GM23338 (cell line): ENCODE data around the gene DMD. TPM values are rescaled to one million over a fixed set of nuclear protein-coding genes. Genes with fewer than 3 reads are reported as not detected.

Experiments used
- ATAC-seq: fragments of 200-7000 bp; cut with Tn5 transposase; 3 replicates; pipeline ENCODE4 v1.9.1; 2020
- DNase-seq: peaks from one replicate; pipeline ENCODE4 v3.0.0-alpha.2; 2015; ENCODE audit warnings: low spot score
- H2AFZ ChIP-seq: fragments of 200-600 bp; sonication (generic); 2 replicates; pipeline ENCODE4 v1.8.0; 2016; ENCODE audit warnings: antibody characterized with exemption, mild to moderate bottlenecking, moderate library complexity
- H3F3A ChIP-seq: fragments of 200-600 bp; sonication (generic); replicated peaks from 2 replicates; pipeline ENCODE4 v1.8.0; 2017; ENCODE audit warnings: antibody characterized with exemption, mixed run types, low read depth
- H3K27ac ChIP-seq: fragments of 200-600 bp; sonication (generic); 2 replicates; pipeline ENCODE4 v1.6.1; 2016; ENCODE audit warnings: low read depth
- H3K27me3 ChIP-seq: fragments of 200-600 bp; sonication (generic); 2 replicates; pipeline ENCODE4 v1.8.0; 2016; ENCODE audit warnings: mild to moderate bottlenecking, mixed run types, moderate library complexity; ENCODE audit not compliant: insufficient read depth
- H3K36me3 ChIP-seq: fragments of 200-600 bp; sonication (generic); 2 replicates; pipeline ENCODE4 v1.8.0; 2016; ENCODE audit warnings: mild to moderate bottlenecking; ENCODE audit not compliant: insufficient read depth
- H3K4me1 ChIP-seq: fragments of 200-600 bp; sonication (generic); 2 replicates; pipeline ENCODE4 v1.8.0; 2016; ENCODE audit warnings: mild to moderate bottlenecking, moderate library complexity; ENCODE audit not compliant: insufficient read depth
- H3K4me2 ChIP-seq: fragments of 200-600 bp; sonication (generic); 2 replicates; pipeline ENCODE4 v1.7.1; 2017; ENCODE audit warnings: mixed run types
- H3K4me3 ChIP-seq: fragments of 200-600 bp; sonication (generic); 2 replicates; pipeline ENCODE4 v1.6.1; 2016; ENCODE audit warnings: mixed run types
- H3K79me2 ChIP-seq: fragments of 200-600 bp; sonication (generic); replicated peaks from 2 replicates; pipeline ENCODE4 v1.8.0; 2017; ENCODE audit warnings: mild to moderate bottlenecking; ENCODE audit not compliant: insufficient read depth
- H3K9me2 ChIP-seq: fragments of 200-600 bp; sonication (generic); 2 replicates; pipeline ENCODE4 v1.8.0; 2017; ENCODE audit not compliant: insufficient read depth
- H4K20me1 ChIP-seq: fragments of 200-600 bp; sonication (generic); replicated peaks from 2 replicates; pipeline ENCODE4 v1.8.0; 2017; ENCODE audit warnings: mild to moderate bottlenecking; ENCODE audit not compliant: insufficient read depth
- H3K27ac Mint-ChIP-seq: 2 replicates; pipeline ENCODE4 v1.8.0; 2020; ENCODE audit warnings: inconsistent platforms, mild to moderate bottlenecking, moderate library complexity, mixed read lengths
- H3K27me3 Mint-ChIP-seq: 3 replicates; pipeline ENCODE4 v1.8.0; 2022; ENCODE audit warnings: low read depth, mild to moderate bottlenecking, moderate library complexity, mixed read lengths, inconsistent platforms; ENCODE audit not compliant: insufficient read depth, poor library complexity
- H3K36me3 Mint-ChIP-seq: 3 replicates; pipeline ENCODE4 v1.8.0; 2021; ENCODE audit warnings: low read depth, mild to moderate bottlenecking, inconsistent platforms, moderate library complexity, mixed read lengths
- H3K4me1 Mint-ChIP-seq: 3 replicates; pipeline ENCODE4 v1.8.0; 2020; ENCODE audit warnings: mild to moderate bottlenecking, inconsistent platforms, mixed read lengths
- H3K4me3 Mint-ChIP-seq: 3 replicates; pipeline ENCODE4 v1.8.0; 2021; ENCODE audit warnings: moderate library complexity, mild to moderate bottlenecking, inconsistent platforms, mixed read lengths
- H3K9me3 Mint-ChIP-seq: 3 replicates; pipeline ENCODE4 v1.8.0; 2020; ENCODE audit warnings: moderate library complexity, mild to moderate bottlenecking, inconsistent platforms, mixed read lengths
- EZH2phosphoT487 ChIP-seq: fragments of 200-600 bp; sonication (generic); IDR thresholded peaks from one replicate; pipeline ENCODE4 v1.8.1; 2018; ENCODE audit warnings: antibody characterized with exemption; ENCODE audit not compliant: unreplicated experiment
- POLR2AphosphoS5 ChIP-seq: IDR thresholded peaks from 2 replicates; pipeline ENCODE4 v1.6.1; 2016; ENCODE audit warnings: antibody characterized with exemption, low read depth
- REST ChIP-seq: IDR thresholded peaks from one replicate; pipeline ENCODE4 v1.6.1; 2018; ENCODE audit warnings: antibody characterized with exemption; ENCODE audit not compliant: unreplicated experiment
- STAT1 ChIP-seq: IDR thresholded peaks from one replicate; pipeline ENCODE4 v1.6.1; 2016; ENCODE audit warnings: antibody characterized with exemption; ENCODE audit not compliant: unreplicated experiment
- ZNF114 ChIP-seq: fragments of 250-450 bp; sonication (Bioruptor Pico); IDR thresholded peaks from 2 replicates; pipeline ENCODE4 v1.5.0; 2020; ENCODE audit warnings: mild to moderate bottlenecking, moderate library complexity
- ZNF331 ChIP-seq: fragments of 250-450 bp; sonication (Bioruptor Pico); IDR thresholded peaks from 2 replicates; pipeline ENCODE4 v1.5.0; 2020; ENCODE audit warnings: low read depth, mild to moderate bottlenecking, moderate library complexity
- polyA plus RNA-seq: library from polyadenylated mRNA; unstranded; fragments of >200 nt; fragmentation: Nextera tagmentation; extraction: Ambion mirVana; gene quantifications from 2 replicates; pipeline ENCODE4 v1.2.1, GENCODE V29; 2016
- total RNA-seq: library from RNA; depleted of rRNA; stranded (reverse); fragments of >200 nt; shearing (Covaris generic); gene quantifications from 2 replicates; pipeline ENCODE4 v1.2.3, GENCODE V29; 2014
- TF ChIP-seq, protein P1 (sequence below): IDR thresholded peaks from 2 replicates; pipeline ENCODE4 v1.6.1; 2016; ENCODE audit warnings: antibody characterized with exemption
- TF ChIP-seq, protein P2 (sequence below), 2 experiments: fragments of 200-600 bp in 1 of 2; sonication (generic) in 1 of 2; conservative IDR thresholded peaks; 2 replicates each; pipeline versions ENCODE4 v1.5.1 to v1.6.1; 2016 to 2017; ENCODE audit warnings: antibody characterized with exemption in 2 of 2, low read depth in 2 of 2, mild to moderate bottlenecking in 2 of 2, moderate library complexity in 1 of 2

The DMD gene
- total and polyA plus RNA-seq, 2 experiments from 2014 or later, result 4.5 to 7.6 TPM

DNA sequence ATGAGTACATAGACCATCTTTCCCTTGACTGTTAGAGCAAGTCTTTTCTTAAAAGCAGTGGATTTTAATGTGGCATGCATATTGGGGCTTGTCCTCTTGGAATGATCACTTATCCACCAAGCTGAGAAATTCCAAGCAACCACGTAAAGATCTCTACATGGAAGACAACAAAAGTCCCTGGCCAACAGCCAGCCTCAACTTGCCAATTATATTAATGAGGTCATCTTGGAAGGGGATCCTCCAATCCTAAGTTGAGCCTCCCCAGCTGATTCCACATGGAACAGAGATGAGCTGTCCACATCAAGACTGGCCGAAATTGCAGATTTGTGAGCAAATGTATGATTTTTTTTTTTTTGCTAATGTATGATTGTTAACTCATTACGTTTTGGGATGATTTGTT is 2118.9 kb downstream of the DMD start (continued):
- TF ChIP-seq REST, result no peak
- no peak for TF ChIP-seq STAT1
- TF ChIP-seq ZNF114 (CRISPR knock-in tag), result no peak
- TF ChIP-seq EZH2phosphoT487, result no peak
- TF ChIP-seq, protein P1, sequence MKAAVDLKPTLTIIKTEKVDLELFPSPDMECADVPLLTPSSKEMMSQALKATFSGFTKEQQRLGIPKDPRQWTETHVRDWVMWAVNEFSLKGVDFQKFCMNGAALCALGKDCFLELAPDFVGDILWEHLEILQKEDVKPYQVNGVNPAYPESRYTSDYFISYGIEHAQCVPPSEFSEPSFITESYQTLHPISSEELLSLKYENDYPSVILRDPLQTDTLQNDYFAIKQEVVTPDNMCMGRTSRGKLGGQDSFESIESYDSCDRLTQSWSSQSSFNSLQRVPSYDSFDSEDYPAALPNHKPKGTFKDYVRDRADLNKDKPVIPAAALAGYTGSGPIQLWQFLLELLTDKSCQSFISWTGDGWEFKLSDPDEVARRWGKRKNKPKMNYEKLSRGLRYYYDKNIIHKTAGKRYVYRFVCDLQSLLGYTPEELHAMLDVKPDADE, result no peak

DNA sequence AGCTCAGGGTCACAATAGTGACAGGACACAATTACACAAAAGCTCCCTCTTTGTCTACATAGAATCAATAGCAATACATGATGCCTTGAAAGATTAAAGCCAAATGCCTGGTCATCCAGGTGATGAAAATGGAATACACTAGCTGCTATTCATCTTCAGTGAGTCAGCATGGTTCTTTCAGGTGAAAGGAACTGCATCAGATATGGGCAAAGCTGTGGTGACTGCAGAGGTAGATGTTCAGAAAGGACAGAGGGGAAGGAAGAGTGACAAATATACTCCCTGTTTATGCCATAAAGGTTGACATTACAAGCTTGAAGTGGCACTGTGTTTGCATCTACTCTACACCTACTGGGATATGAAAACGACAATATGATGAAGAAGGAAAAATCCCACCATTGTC is 2119.5 kb downstream of the DMD start:
- no peak overlapping the region for H3K27ac ChIP-seq
- ATAC-seq (no peak), DNase-seq (no peak)
- H3K4me2 ChIP-seq, result no peak overlapping the region
- no peaks in the 10 kb centered on the region for H3K27me3 ChIP-seq
- H3K79me2 ChIP-seq, result no peaks in the 10 kb centered on the region
- H2AFZ ChIP-seq, result no peak overlapping the region
- H3K4me1 ChIP-seq, result no peaks in the 10 kb centered on the region
- Mint-ChIP-seq H3K4me1 (no peaks in the 10 kb centered on the region), H3K4me3 (no peak overlapping the region), H3K27ac (no peak overlapping the region), H3K9me3 (no peaks in the 10 kb centered on the region; the same call in 2 of the 3 replicates), H3K36me3 (no peaks in the 10 kb centered on the region), H3K27me3 (no peaks in the 10 kb centered on the region)
- H3K9me2 ChIP-seq, result no peaks in the 10 kb centered on the region
- no peak overlapping the region for H3K4me3 ChIP-seq
- no peaks in the 10 kb centered on the region for H3K36me3 ChIP-seq
- no peaks in the 10 kb centered on the region for H4K20me1 ChIP-seq
- no peak for TF ChIP-seq POLR2AphosphoS5
- TF ChIP-seq ZNF114 (CRISPR knock-in tag), result no peak
- TF ChIP-seq, protein P2, sequence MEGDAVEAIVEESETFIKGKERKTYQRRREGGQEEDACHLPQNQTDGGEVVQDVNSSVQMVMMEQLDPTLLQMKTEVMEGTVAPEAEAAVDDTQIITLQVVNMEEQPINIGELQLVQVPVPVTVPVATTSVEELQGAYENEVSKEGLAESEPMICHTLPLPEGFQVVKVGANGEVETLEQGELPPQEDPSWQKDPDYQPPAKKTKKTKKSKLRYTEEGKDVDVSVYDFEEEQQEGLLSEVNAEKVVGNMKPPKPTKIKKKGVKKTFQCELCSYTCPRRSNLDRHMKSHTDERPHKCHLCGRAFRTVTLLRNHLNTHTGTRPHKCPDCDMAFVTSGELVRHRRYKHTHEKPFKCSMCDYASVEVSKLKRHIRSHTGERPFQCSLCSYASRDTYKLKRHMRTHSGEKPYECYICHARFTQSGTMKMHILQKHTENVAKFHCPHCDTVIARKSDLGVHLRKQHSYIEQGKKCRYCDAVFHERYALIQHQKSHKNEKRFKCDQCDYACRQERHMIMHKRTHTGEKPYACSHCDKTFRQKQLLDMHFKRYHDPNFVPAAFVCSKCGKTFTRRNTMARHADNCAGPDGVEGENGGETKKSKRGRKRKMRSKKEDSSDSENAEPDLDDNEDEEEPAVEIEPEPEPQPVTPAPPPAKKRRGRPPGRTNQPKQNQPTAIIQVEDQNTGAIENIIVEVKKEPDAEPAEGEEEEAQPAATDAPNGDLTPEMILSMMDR (conservative IDR thresholded peaks at IDR 0.05; ENCODE audit: low read depth in 2 of 2), result no peak
- no peak for TF ChIP-seq ZNF331 (CRISPR knock-in tag)
- no peaks in the 10 kb centered on the region for H3F3A ChIP-seq
